GM12878 (cell line): Measurements from ENCODE around the gene RTP3. TPM values are rescaled to one million over a fixed set of nuclear protein-coding genes. Genes with fewer than 3 reads are reported as not detected.

Source experiments
- BCL11A ChIP-seq: IDR thresholded peaks from 2 replicates; pipeline ENCODE4 v1.6.1; 2011; ENCODE audit warnings: low read depth, low read length
- CHD4 ChIP-seq: fragments of 200-600 bp; sonication (generic); IDR thresholded peaks from 2 replicates; pipeline ENCODE4 v1.6.1; 2016; ENCODE audit warnings: mild to moderate bottlenecking
- CUX1 ChIP-seq: IDR thresholded peaks from 2 replicates; pipeline ENCODE4 v1.6.1; 2012; ENCODE audit warnings: improper control_type of control experiment, low read depth, low read length; ENCODE audit not compliant: insufficient replicate concordance
- ESRRA ChIP-seq: IDR thresholded peaks from 2 replicates; pipeline ENCODE4 v1.6.1; 2012; ENCODE audit warnings: mild to moderate bottlenecking, low read length, improper control_type of control experiment
- ETV6 ChIP-seq, 2 experiments: fragments of 450-650 bp in 1 of 2; IDR thresholded peaks in 1 of 2; conservative IDR thresholded peaks in 1 of 2; 2 replicates each; pipeline ENCODE4 v1.6.1; 2014; ENCODE audit warnings: antibody characterized with exemption in 1 of 2, borderline replicate concordance in 1 of 2, low read depth in 1 of 2, mild to moderate bottlenecking in 1 of 2, moderate library complexity in 1 of 2
- EZH2 ChIP-seq: IDR thresholded peaks from 2 replicates; pipeline ENCODE4 v1.6.1; 2012; ENCODE audit warnings: low read depth, mild to moderate bottlenecking, control low read depth, inconsistent platforms, low read length, borderline replicate concordance; ENCODE audit not compliant: control insufficient read depth
- HSF1 ChIP-seq: fragments of 150-350 bp; IDR thresholded peaks from 2 replicates; pipeline ENCODE4 v1.6.1; 2014; ENCODE audit warnings: mild to moderate bottlenecking, low read depth, low read length
- JUND ChIP-seq: IDR thresholded peaks from 2 replicates; pipeline ENCODE4 v1.6.1; 2012; ENCODE audit warnings: low read depth, mild to moderate bottlenecking, low read length, improper control_type of control experiment, moderate library complexity
- MYC ChIP-seq: IDR thresholded peaks from 2 replicates; pipeline ENCODE4 v1.6.1; 2011; ENCODE audit warnings: mild to moderate bottlenecking, low read length, moderate library complexity, inconsistent platforms; ENCODE audit not compliant: insufficient read depth, insufficient replicate concordance, insufficient read length, severe bottlenecking
- POLR2AphosphoS2 ChIP-seq: IDR thresholded peaks from 2 replicates; pipeline ENCODE4 v1.6.1; 2011; ENCODE audit warnings: low read depth, mild to moderate bottlenecking, low read length, improper control_type of control experiment, moderate library complexity
- RB1 ChIP-seq: fragments of 450-650 bp; formaldehyde crosslinking; IDR thresholded peaks from 2 replicates; pipeline ENCODE4 v1.6.1; 2017; ENCODE audit warnings: mild to moderate bottlenecking, borderline replicate concordance
- RCOR1 ChIP-seq: conservative IDR thresholded peaks from 2 replicates; pipeline ENCODE4 v1.6.1; 2012; ENCODE audit warnings: low read depth, low read length, improper control_type of control experiment
- RUNX3 ChIP-seq: IDR thresholded peaks from 2 replicates; pipeline ENCODE4 v1.6.1; 2012; ENCODE audit warnings: low read length, inconsistent platforms
- SP1 ChIP-seq: IDR thresholded peaks from one replicate; pipeline ENCODE4 v1.6.1; 2011; ENCODE audit warnings: low read depth, low read length
- SUPT20H ChIP-seq: IDR thresholded peaks from 2 replicates; pipeline ENCODE4 v1.6.1; 2011; ENCODE audit warnings: low read depth, mild to moderate bottlenecking, low read length, moderate library complexity, borderline replicate concordance; ENCODE audit not compliant: control insufficient read depth
- TCF3 ChIP-seq: IDR thresholded peaks from 2 replicates; pipeline ENCODE4 v1.6.1; 2012; ENCODE audit warnings: low read depth, mild to moderate bottlenecking, low read length, borderline replicate concordance; ENCODE audit not compliant: insufficient read depth
- ZNF217 ChIP-seq: fragments of 450-650 bp; IDR thresholded peaks from 2 replicates; pipeline ENCODE4 v1.6.1; 2017; ENCODE audit warnings: antibody characterized with exemption, mild to moderate bottlenecking
- polyA plus RNA-seq, 11 experiments: library from polyadenylated mRNA; depleted of rRNA in 4 of 11; unstranded in 6 of 11; stranded (reverse) in 5 of 11; fragments of >200 nt; fragmentation: Nextera tagmentation in 4 of 11; fragmentation: Illumina TruSeq in 1 of 11; extraction: Ambion mirVana in 4 of 11; extraction: Trizol in 1 of 11; gene quantifications; 1 replicate in 1 of 11; 2 replicates in 10 of 11; pipeline versions ENCODE4 v1.2.1 to v1.2.3, GENCODE V29; 2011 to 2016; ENCODE audit warnings: inconsistent platforms in 2 of 11, missing spikeins in 2 of 11, low read depth in 1 of 11
- total RNA-seq, 4 experiments: library from RNA; depleted of rRNA in 3 of 4; stranded (reverse); fragments of >200 nt in 3 of 4; fragmentation: Illumina TruSeq in 1 of 4; extraction: Trizol in 1 of 4; gene quantifications; 2 replicates each; pipeline versions ENCODE4 v1.2.1 to v1.2.3, GENCODE V29; 2013 to 2021
- TF ChIP-seq, protein P1 (sequence below): IDR thresholded peaks from 2 replicates; pipeline ENCODE4 v1.6.1; 2012; ENCODE audit warnings: low read depth, low read length, improper control_type of control experiment
- TF ChIP-seq, protein P2 (sequence below): IDR thresholded peaks from 2 replicates; pipeline ENCODE4 v1.6.1; 2011; ENCODE audit warnings: low read depth, low read length, improper control_type of control experiment, borderline replicate concordance
- TF ChIP-seq, protein P3 (sequence below): IDR thresholded peaks from 2 replicates; pipeline ENCODE4 v1.6.1; 2011; ENCODE audit warnings: borderline replicate concordance, low read depth, mild to moderate bottlenecking, moderate library complexity, low read length; ENCODE audit not compliant: insufficient read depth, poor library complexity, severe bottlenecking

Gene RTP3
- total and polyA plus RNA-seq, 10 of the 15 experiments (the other 5 are each of a cell fraction or from before 2014, with no cell fraction given), result 0.06 TPM; not detected in 9

- TF ChIP-seq SUPT20H (no peak), CUX1 (no peak), SP1 (peak; percentile 21), TCF3 (peak; percentile 93), EZH2 (no peak), RB1 (no peak), MYC (no peak), ESRRA (no peak), JUND (peak; percentile 43; the same call in 1 of the 2 replicates), RUNX3 (peak; percentile 96), POLR2AphosphoS2 (no peak), ZNF217 (no peak; the same call in none of the 2 replicates), CHD4 (no peak), ETV6 (conservative IDR thresholded peaks at IDR 0.05 in 1 of 2, IDR thresholded peaks at IDR 0.05 in 1 of 2; ENCODE audit: borderline replicate concordance in 1 of 2, low read depth in 1 of 2) (peak in 1 of 2 experiments; percentile 99; a peak in 2 of 4 replicates), BCL11A (peak; percentile 96), RCOR1 (no peak), HSF1 (no peak)
- TF ChIP-seq, protein P1, sequence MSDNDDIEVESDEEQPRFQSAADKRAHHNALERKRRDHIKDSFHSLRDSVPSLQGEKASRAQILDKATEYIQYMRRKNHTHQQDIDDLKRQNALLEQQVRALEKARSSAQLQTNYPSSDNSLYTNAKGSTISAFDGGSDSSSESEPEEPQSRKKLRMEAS, result no peak
- TF ChIP-seq, protein P2, sequence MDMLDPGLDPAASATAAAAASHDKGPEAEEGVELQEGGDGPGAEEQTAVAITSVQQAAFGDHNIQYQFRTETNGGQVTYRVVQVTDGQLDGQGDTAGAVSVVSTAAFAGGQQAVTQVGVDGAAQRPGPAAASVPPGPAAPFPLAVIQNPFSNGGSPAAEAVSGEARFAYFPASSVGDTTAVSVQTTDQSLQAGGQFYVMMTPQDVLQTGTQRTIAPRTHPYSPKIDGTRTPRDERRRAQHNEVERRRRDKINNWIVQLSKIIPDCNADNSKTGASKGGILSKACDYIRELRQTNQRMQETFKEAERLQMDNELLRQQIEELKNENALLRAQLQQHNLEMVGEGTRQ, result no peak
- TF ChIP-seq, protein P3, sequence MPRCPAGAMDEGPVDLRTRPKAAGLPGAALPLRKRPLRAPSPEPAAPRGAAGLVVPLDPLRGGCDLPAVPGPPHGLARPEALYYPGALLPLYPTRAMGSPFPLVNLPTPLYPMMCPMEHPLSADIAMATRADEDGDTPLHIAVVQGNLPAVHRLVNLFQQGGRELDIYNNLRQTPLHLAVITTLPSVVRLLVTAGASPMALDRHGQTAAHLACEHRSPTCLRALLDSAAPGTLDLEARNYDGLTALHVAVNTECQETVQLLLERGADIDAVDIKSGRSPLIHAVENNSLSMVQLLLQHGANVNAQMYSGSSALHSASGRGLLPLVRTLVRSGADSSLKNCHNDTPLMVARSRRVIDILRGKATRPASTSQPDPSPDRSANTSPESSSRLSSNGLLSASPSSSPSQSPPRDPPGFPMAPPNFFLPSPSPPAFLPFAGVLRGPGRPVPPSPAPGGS, result no peak
These were observed 41.1 kb downstream of the RTP3 start (continued) for GRCh38 chr3:46538803-46539442.
